C4-2B (cell line): Measurements from ENCODE around the gene FCHSD1.

Experiments
- CTCF ChIP-seq: fragments of 450-650 bp; conservative IDR thresholded peaks from 2 replicates; pipeline ENCODE4 v1.5.1; 2017; ENCODE audit warnings: mild to moderate bottlenecking
- ZFX ChIP-seq: fragments of 450-650 bp; IDR thresholded peaks from 2 replicates; pipeline ENCODE4 v1.6.1; 2017

GRCh38 chr5:141696431-141696830 lies 45.2 kb upstream of the FCHSD1 start:
- TF ChIP-seq CTCF = no peak
- TF ChIP-seq ZFX = no peak
